ENCODE data around the gene CNPY1. TPM values are rescaled to one million over a fixed set of nuclear protein-coding genes. Genes with fewer than 3 reads are reported as not detected.

The CNPY1 gene
- total and polyA plus RNA-seq, 9 of the 15 experiments (the other 6 are each of a cell fraction or from before 2014, with no cell fraction given) = not detected

DNA sequence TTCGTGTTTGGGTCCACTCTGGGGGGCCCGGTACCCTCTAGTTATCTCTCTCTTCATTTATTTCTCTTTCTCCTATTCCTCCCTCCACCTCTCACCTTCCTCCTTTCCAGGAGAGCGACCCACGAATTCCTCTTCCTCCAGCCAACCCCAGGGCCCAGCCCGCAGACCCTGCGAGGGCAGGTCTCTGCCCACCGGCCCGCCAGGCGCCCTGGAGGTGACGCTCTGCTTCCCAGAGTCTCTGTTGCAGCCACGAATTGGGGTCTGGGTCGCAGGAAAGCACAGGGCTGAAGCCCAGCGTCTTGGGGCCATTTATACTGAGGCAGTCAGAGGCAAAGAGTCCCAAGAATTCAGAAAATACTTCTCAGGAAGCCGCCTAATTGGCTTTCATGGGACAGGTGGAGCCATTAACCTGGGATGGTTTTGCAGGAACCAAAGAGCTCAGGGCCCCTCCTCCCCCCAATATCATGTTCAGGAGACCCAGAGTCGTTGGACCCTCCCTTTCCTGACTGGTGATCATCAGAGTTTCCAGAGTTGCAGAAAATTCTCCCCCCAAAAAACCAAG lies 91.1 kb downstream of the CNPY1 start:
- no TSS peak for BruUV-seq (replicated peaks)
- Histone ChIP-seq H3K36me3 (ENCODE audit: control insufficient read depth, insufficient read depth, low read length) (no peaks in the 10 kb centered on the region), H2AFZ (ENCODE audit: low read depth, low read length) (no peak overlapping the region), H3K27me3 (ENCODE audit: control insufficient read depth in 2 of 2, insufficient read depth in 2 of 2, low read length in 2 of 2) (peaks cover 63 to 74% of the 10 kb centered on the region in 2 experiments), H4K20me1 (replicated peaks; ENCODE audit: control insufficient read depth, insufficient read depth, low read length) (peaks cover 3% of the 10 kb centered on the region; the same call in 1 of the 2 replicates), H3K79me2 (ENCODE audit: control insufficient read depth, insufficient read depth, low read length) (no peaks in the 10 kb centered on the region), H3K27ac (ENCODE audit: extremely low read depth, low read depth, low read length) (no peak overlapping the region), H3K9ac (ENCODE audit: insufficient read depth in 1 of 2, low read depth in 2 of 2, low read length in 2 of 2) (no peak overlapping the region), H3K4me1 (replicated peaks in 1 of 2; ENCODE audit: control insufficient read depth in 2 of 2, insufficient read depth in 2 of 2, low read length in 2 of 2) (peaks cover 0 to 30% of the 10 kb centered on the region in 2 experiments; a peak in 2 of 5 replicates), H3K9me3 (replicated peaks; ENCODE audit: control insufficient read depth, insufficient read depth, low read depth, low read length) (no peaks in the 10 kb centered on the region), H3K4me3 (no peak overlapping the region), H3K4me2 (ENCODE audit: insufficient read depth, low read length) (no peak overlapping the region), H3K9me1 (ENCODE audit: control insufficient read depth, insufficient read depth, low read length) (no peaks in the 10 kb centered on the region)
- whole genome bisulfite sequencing (ENCODE audit: insufficient coverage, low coverage, missing lambda C conversion rate) = under 1% methylated on average over 15 of the region's 15 CpGs
- FAIRE-seq = no peak
- DNase-seq (ENCODE audit: extremely low read depth in 1 of 4, low spot score in 3 of 4) = no peak
- CTCF ChIA-PET (ENCODE audit: low intra/inter-chr PET ratio) = no interaction called here
- intact Hi-C loops (cut with micrococcal nuclease) = no loop called here
- no peak for ATAC-seq
- TF ChIP-seq HNRNPLL (IDR thresholded peaks at IDR 0.05; ENCODE audit: low read depth, low read length, poor library complexity, severe bottlenecking) = peak; percentile 14
- no peak for TF ChIP-seq GABPB1 (CRISPR knock-in tag; IDR thresholded peaks at IDR 0.05)
- TF ChIP-seq LCOR (CRISPR knock-in tag; IDR thresholded peaks at IDR 0.05) = no peak
- in situ Hi-C loops (cut with MboI) = no loop called here
- POLR2A ChIA-PET = interaction anchor here (0.6 kb wide), 1 partner anchor 16 kb away, joined by 3 read pairs; no protein-coding TSS in a partner anchor

Data from K562 (cell line).